ENCODE results near the gene KCNT1.

GRCh38 chr9:135696446-135696845 lies 5.5 kb upstream of the KCNT1 start:
- TF ChIP-seq CTCF (IDR thresholded peaks at IDR 0.05) (no peak), POLR2A (IDR thresholded peaks at IDR 0.05) (no peak)
